KBM-7 (cell line): ENCODE results near the gene INTU.
A peak's percentile ranks its signal among the peaks of the same experiment; 100 is the strongest.
"Not testable (repeated sequence)": the region's sequence is repeated elsewhere in the genome, so short reads cannot be mapped to it uniquely, and the experiment has no call there.

Experiments
- DNase-seq: peaks from one replicate; pipeline ENCODE4 v3.0.0-alpha.2; 2015
- in situ Hi-C: fragments of 300-500 bp; cut with MboI; formaldehyde crosslinking; loops from 2 replicates; pipeline ENCODE4 v1.14.3; 2020; ENCODE audit warnings: low sequenced_read_pairs, low pct_unique_long_range_greater_than_20kb, mixed read lengths

INTU gene

GRCh38 chr4:127631420-127631819 is 1.3 kb upstream of the INTU start:
- in situ Hi-C loops: no loop called here
- DNase-seq: no peak

- no peak for DNase-seq
- in situ Hi-C loops: no loop called here
Measured at GRCh38 chr4:127634181-127634580, 1.4 kb downstream of the INTU start.

- no peak for DNase-seq
- in situ Hi-C loops: no loop called here
Measured at GRCh38 chr4:127641524-127641923, 8.8 kb downstream of the INTU start.

GRCh38 chr4:127642169-127642568 is 9.4 kb downstream of the INTU start:
- no peak for DNase-seq
- in situ Hi-C loops: no loop called here

- in situ Hi-C loops: no loop called here
- DNase-seq: no peak
Measured at GRCh38 chr4:127643791-127644190, 11.0 kb downstream of the INTU start.

DNA sequence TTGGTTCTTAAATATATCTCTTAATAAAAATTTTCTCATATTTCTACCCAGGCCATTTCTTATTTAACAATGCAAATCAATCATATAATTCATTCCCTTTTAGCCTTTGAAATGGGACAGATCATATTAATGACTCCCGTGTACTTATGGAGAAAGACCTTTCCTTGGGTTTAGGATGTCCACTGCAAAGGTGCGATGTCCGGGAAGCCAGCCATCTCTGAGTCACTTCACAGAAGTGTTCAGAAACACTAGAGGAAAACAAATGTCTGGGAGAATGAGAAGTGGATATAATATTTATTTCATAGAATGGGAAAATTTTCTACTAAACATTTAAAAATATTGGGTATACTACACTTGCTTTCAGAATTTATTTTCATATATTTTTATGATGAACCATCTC is 15.3 kb downstream of the INTU start:
- DNase-seq: no peak
- in situ Hi-C loops: no loop called here

GRCh38 chr4:127655590-127655989 is 22.8 kb downstream of the INTU start:
- DNase-seq, in situ Hi-C loops: not testable (repeated sequence)

DNA sequence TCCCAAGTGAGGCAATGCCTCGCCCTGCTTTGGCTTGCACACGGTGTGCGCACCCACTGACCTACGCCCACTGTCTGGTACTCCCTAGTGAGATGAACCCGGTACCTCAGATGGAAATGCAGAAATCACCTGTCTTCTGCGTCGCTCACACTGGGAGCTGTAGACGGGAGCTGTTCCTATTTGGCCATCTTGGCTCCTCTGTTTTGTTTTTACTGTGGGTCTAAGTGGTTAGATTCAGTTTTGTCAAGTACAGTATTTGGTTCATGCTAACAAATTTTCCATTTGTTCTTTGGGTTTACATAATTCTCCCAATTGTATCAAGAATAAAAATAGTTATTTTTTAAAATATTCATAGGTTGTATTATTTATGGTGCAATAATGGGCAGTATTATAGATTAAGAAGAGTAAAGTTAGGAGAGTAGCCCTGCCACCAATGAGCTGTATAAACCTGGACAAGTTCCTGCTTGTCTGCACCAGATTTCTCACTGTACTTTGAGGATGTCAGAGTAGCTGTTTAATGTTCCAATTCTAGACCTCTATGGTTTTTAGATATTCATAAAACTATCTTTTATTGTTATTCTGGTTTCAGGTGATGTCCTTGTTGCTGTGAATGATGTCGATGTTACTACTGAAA is 23.4 kb downstream of the INTU start:
- in situ Hi-C loops: no loop called here
- no peak for DNase-seq

DNA sequence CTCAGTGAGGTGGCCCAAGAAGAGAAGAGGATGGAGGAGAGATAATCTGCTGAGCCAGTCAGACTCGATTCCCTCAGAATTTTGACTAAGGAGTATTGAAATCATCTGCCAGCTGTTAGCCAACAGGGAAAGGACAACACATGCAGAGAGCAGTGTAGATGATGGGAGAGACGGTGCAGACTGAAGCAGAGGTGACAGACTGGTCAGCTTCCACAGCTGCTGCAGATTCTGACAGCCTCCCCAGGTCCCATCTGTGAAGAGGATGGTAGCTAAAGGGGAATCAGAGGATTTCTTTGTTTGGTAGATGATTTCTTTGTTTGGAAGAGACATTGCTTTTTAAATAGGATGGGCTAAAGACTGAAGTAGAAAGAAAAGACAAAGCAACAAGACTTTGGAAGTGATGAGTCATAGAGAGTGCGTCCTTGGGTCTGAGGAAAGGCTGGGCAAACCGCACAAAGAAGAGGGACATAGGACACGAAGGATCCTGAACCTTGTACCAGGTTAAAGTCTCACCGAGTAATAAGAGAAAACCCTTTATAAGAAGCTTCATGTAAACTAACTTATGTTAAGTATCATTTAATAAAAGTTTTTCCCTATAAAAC is 27.6 kb downstream of the INTU start:
- in situ Hi-C loops: no loop called here
- DNase-seq: no peak

- in situ Hi-C loops: no loop called here
- DNase-seq: no peak
Measured at GRCh38 chr4:127667116-127667515, 34.4 kb downstream of the INTU start.

GRCh38 chr4:127667772-127668171 is 35.0 kb downstream of the INTU start:
- DNase-seq: no peak
- in situ Hi-C loops: no loop called here

- in situ Hi-C loops: no loop called here
Measured at GRCh38 chr4:127668770-127669169, 36.0 kb downstream of the INTU start.

GRCh38 chr4:127669691-127670090 is 36.9 kb downstream of the INTU start:
- in situ Hi-C loops: no loop called here
- no peak for DNase-seq

More at GRCh38 chr4:127668770-127669169, 36.0 kb downstream of the INTU start:
- DNase-seq: no peak

GRCh38 chr4:127672111-127672510 is 39.4 kb downstream of the INTU start:
- in situ Hi-C loops: no loop called here
- no peak for DNase-seq

DNA sequence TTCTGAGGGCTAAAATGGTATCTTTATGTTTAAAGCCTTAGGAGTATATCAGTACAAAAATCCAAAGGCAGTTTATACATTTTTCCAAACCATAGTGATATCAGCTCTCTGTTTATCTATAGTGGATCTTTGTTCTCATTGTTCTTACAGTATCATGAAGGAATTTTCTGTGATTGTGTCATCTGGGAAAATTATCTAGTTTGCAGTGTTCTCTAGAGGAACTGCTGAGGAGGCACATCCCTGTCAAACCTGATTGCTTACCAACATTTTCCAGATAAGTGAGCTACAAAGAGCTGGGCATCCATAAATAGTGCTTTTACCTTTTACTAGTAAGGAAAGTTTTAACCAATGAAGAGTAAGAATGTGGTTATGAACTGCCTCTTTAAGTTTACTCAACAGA is 52.5 kb downstream of the INTU start:
- DNase-seq: no peak
- in situ Hi-C loops: no loop called here

- in situ Hi-C loops: no loop called here
- no peak for DNase-seq
Measured at GRCh38 chr4:127686658-127687057, 53.9 kb downstream of the INTU start.

DNA sequence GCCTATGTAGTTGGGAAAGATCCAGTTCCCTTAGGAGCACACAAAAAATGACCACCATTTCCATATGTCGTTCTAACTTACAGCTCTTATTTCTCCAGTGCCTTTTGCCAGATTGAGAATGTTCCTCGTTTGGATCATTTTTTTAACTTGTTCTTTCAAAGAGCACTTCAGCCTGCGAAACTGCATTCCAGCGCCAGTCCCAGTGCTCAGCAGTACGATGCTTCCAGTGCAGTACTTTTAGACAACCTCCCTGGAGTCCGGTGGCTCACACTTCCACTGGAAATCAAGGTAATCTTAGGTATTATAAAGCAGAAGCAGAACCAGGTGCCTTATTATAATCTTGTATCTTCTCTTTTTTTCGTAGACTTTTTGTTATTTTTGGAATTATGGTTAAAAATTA is 54.8 kb downstream of the INTU start:
- in situ Hi-C loops: no loop called here
- DNase-seq: no peak

DNA sequence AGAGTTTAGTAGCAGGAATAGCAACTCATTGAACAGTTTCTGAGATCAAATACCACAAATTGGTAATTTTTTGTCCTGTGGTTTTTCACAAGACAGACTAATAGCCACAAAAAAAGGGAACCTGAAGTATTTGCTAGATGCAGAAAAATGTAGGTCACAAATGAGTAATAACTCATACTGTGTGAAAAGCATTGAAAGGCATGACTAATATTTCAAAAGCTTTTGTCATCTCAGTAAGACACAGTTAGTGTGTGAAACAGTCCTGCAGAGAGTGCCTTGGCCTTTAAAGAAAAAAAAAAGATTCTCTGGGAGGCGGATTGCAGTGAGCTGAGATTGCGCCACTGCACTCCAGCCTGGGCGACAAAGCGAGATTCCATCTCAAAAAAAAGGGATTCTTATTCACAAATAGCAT is 66.0 kb downstream of the INTU start:
- DNase-seq: peak; percentile 25

GRCh38 chr4:127708985-127709384 is 76.2 kb downstream of the INTU start:
- in situ Hi-C loops: no loop called here
- DNase-seq: no peak

More for the DNA sequence above, 66.0 kb downstream of the INTU start:
- in situ Hi-C loops: no loop called here

- DNase-seq: no peak
- in situ Hi-C loops: no loop called here
Measured at GRCh38 chr4:127709456-127709855, 76.7 kb downstream of the INTU start.
